Skeletal muscle tissue (tissue), 4 donors: ENCODE measurements around the gene RHOV. TPM values are rescaled to one million over a fixed set of nuclear protein-coding genes. Genes with fewer than 3 reads are reported as not detected.
A peak's percentile ranks its signal among the peaks of the same experiment; 100 is the strongest.

Source experiments
- H3K27ac ChIP-seq: one replicate; pipeline ENCODE4 v1.7.0; 2013; ENCODE audit warnings: mild to moderate bottlenecking, low read depth, low read length, inconsistent platforms
- H3K27me3 ChIP-seq, 3 donors: one replicate each; pipeline ENCODE4 v1.7.0; 2013; ENCODE audit warnings: low read length in 3 of 3; ENCODE audit not compliant: control insufficient read depth in 3 of 3, insufficient read depth in 3 of 3
- H3K36me3 ChIP-seq, 3 donors: one replicate each; pipeline ENCODE4 v1.7.0; 2013; ENCODE audit warnings: low read length in 3 of 3; ENCODE audit not compliant: control insufficient read depth in 3 of 3, insufficient read depth in 3 of 3
- H3K4me1 ChIP-seq, 3 donors: one replicate each; pipeline ENCODE4 v1.7.0; 2013; ENCODE audit warnings: low read length in 3 of 3, mild to moderate bottlenecking in 3 of 3; ENCODE audit not compliant: control insufficient read depth in 3 of 3, insufficient read depth in 3 of 3
- H3K4me3 ChIP-seq, 3 donors: one replicate each; pipeline ENCODE4 v1.7.0; 2013; ENCODE audit warnings: low read length in 3 of 3
- H3K9ac ChIP-seq, 3 donors: one replicate each; pipeline ENCODE4 v1.7.0; 2013; ENCODE audit warnings: low read length in 3 of 3, mild to moderate bottlenecking in 3 of 3, moderate library complexity in 2 of 3, low read depth in 1 of 3
- H3K9me3 ChIP-seq, 3 donors: one replicate each; pipeline ENCODE4 v1.7.0; 2013; ENCODE audit warnings: low read length in 3 of 3; ENCODE audit not compliant: control insufficient read depth in 3 of 3
- total RNA-seq: library from RNA; depleted of rRNA; stranded (reverse); fragments of >200 nt; gene quantifications from one replicate; pipeline ENCODE4 v1.2.3, GENCODE V29; 2014
- donor health status: Osteomylitis.

RHOV gene
- total RNA-seq, 1 donor from 2014 or later = 1.0 TPM

DNA sequence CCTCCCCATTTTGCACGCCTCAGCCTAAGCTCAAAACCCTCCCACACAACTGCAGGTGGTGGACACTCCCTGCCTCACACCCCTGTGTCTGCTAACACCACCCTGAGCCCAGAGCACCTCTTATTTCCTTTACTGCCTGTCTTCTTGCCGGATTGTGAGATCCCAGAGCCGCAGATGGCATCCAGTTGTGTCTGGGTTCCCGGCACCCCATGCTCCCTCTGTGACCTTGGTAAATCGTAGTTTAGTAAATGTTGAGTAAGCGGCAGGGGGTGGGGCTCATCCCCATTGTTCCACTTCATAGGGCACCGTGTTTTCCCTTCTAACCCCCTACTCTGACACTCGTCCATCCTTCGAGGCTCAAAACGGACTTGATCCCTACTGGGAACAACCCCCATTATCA is 15.3 kb downstream of the RHOV start:
- peaks cover 0 to 7% (median 5%) of the 10 kb centered on the region in 3 donors for H3K4me1 ChIP-seq
- H3K36me3 ChIP-seq = no peaks in the 10 kb centered on the region

DNA sequence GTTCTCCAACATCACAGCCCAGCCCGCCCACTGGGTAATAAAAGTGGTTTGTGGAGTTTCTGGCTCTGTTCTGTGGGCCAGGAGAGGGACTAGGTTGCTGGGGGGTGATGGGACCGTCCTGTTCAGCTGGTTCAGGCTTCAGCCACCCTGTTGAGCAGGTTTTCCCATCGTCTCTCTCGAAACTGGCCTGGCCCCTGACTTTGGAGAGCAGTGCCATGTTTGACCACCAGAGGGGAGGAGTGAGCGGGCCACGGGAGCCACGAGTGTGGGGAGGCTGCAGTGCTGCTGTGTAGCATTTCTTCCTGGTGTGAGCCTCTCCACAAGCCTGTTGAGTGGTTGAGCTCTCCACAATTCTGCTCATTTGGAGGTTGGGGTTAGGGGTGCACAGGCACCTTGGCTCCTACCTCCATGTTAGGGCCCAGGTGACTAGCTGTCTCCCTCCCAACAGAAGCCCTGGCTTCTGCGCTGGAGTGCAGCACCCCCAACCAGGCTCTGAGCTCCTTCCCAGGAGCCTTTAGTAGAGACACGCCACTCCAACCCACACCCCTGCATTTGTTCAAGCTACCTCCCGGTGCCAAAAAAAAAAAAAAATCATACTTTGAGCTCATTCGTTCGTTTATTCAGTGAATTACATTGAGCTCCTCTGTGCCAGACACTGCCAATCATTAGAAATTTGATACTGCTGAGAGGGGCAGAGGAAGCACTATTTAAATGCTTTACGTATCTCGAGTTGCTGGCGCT is 16.3 kb downstream of the RHOV start:
- Histone ChIP-seq H3K4me1 (peaks cover 0 to 7% (median 5%) of the 10 kb centered on the region in 3 donors), H3K9ac (peak overlapping the region in 1 of 3 donors; percentile 33), H3K27ac (no peak overlapping the region), H3K27me3 (peaks cover 11 to 15% (median 14%) of the 10 kb centered on the region in 3 donors), H3K4me3 (no peak overlapping the region), H3K36me3 (no peaks in the 10 kb centered on the region), H3K9me3 (no peaks in the 10 kb centered on the region)

More for the DNA sequence above, 15.3 kb downstream of the RHOV start:
- H3K27me3 ChIP-seq = peaks cover 14 to 19% (median 16%) of the 10 kb centered on the region in 3 donors
- no peak overlapping the region for H3K27ac ChIP-seq
- H3K4me3 ChIP-seq = no peak overlapping the region
- no peaks in the 10 kb centered on the region for H3K9me3 ChIP-seq
- no peak overlapping the region for H3K9ac ChIP-seq

DNA sequence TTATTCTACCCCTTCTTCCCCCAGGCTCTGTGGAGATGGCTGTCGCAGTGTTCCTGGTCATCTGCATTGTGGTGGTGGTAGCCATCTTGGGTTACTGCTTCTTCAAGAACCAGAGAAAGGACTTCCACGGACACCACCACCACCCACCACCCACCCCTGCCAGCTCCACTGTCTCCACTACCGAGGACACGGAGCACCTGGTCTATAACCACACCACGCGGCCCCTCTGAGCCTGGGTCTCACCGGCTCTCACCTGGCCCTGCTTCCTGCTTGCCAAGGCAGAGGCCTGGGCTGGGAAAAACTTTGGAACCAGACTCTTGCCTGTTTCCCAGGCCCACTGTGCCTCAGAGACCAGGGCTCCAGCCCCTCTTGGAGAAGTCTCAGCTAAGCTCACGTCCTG is 17.3 kb downstream of the RHOV start:
- Histone ChIP-seq H3K4me3 (no peak overlapping the region), H3K9me3 (no peaks in the 10 kb centered on the region), H3K27me3 (peaks cover 11 to 15% (median 12%) of the 10 kb centered on the region in 3 donors), H3K9ac (no peak overlapping the region), H3K36me3 (no peaks in the 10 kb centered on the region), H3K27ac (no peak overlapping the region), H3K4me1 (peaks cover 0 to 7% (median 5%) of the 10 kb centered on the region in 3 donors)

DNA sequence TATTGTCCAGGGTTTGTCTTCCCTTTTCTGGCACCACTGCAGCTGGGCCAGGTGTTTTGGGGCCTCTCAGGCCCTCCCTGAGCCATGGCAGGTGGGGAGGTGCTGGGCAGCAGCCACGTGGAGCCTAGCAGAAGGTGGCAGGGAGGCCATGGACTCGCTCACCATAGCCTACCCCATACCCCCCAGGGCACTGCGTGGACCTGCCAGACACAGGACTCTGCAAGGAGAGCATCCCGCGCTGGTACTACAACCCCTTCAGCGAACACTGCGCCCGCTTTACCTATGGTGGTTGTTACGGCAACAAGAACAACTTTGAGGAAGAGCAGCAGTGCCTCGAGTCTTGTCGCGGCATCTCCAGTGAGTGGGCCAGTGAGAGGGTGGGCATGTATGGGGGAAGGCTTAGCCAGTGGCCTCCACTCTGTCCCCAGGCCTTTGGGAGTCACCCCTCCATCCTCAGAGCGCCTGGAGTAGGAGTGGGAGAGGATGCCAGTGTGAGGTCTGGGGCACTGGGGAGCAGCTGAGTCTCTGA is 18.3 kb downstream of the RHOV start:
- peaks cover 0 to 7% (median 5%) of the 10 kb centered on the region in 3 donors for H3K4me1 ChIP-seq
- no peaks in the 10 kb centered on the region for H3K9me3 ChIP-seq
- H3K27me3 ChIP-seq = peaks cover 10 to 15% (median 11%) of the 10 kb centered on the region in 3 donors
- no peak overlapping the region for H3K4me3 ChIP-seq
- H3K9ac ChIP-seq = no peak overlapping the region
- no peak overlapping the region for H3K27ac ChIP-seq
- no peaks in the 10 kb centered on the region for H3K36me3 ChIP-seq

DNA sequence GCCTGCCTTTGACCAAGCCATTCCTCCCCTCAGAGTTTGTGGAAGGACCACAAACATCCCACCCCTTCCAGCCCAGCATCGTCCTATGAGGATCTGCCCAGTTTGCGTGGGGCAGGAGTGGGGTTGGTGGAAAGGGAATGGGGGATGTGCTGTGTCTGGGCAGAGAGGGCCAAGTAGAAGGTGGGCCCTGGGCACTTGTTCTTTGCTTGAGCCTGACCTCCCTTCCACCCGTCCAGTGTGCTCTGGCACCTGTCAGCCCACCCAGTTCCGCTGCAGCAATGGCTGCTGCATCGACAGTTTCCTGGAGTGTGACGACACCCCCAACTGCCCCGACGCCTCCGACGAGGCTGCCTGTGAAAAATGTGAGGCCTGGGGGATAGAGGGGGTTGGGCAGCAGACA is 19.9 kb downstream of the RHOV start:
- no peak overlapping the region for H3K9ac ChIP-seq
- H3K27ac ChIP-seq = no peak overlapping the region
- no peaks in the 10 kb centered on the region for H3K36me3 ChIP-seq

DNA sequence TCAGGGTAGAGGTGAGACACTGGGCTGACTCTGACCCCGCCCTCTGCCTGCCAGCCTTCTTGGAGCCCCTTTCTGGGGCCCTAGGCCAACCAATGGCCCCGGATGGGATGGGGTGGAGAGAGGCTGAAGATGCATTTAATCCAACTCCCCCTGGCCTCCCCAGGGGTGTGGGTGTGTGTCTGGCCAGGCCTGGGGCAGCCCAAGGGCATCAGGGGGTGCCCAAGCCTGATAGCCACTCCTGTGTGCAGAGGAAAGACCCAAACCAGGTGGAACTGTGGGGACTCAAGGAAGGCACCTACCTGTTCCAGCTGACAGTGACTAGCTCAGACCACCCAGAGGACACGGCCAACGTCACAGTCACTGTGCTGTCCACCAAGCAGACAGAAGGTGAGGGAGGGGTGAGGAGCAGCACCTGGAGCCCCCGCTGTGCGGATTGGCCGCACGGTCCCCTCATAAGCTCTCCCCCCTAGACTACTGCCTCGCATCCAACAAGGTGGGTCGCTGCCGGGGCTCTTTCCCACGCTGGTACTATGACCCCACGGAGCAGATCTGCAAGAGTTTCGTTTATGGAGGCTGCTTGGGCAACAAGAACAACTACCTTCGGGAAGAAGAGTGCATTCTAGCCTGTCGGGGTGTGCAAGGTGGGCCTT is 20.7 kb downstream of the RHOV start:
- Histone ChIP-seq H3K9me3 (no peaks in the 10 kb centered on the region), H3K27me3 (peaks cover 0 to 6% (median 3%) of the 10 kb centered on the region in 3 donors), H3K36me3 (no peaks in the 10 kb centered on the region), H3K9ac (no peak overlapping the region), H3K27ac (no peak overlapping the region), H3K4me1 (peaks cover 0 to 7% (median 5%) of the 10 kb centered on the region in 3 donors), H3K4me3 (no peak overlapping the region)

More for the DNA sequence above, 19.9 kb downstream of the RHOV start:
- no peak overlapping the region for H3K4me3 ChIP-seq
- peaks cover 6 to 11% (median 10%) of the 10 kb centered on the region in 3 donors for H3K27me3 ChIP-seq
- no peaks in the 10 kb centered on the region for H3K9me3 ChIP-seq
- H3K4me1 ChIP-seq = peaks cover 0 to 7% (median 5%) of the 10 kb centered on the region in 3 donors

DNA sequence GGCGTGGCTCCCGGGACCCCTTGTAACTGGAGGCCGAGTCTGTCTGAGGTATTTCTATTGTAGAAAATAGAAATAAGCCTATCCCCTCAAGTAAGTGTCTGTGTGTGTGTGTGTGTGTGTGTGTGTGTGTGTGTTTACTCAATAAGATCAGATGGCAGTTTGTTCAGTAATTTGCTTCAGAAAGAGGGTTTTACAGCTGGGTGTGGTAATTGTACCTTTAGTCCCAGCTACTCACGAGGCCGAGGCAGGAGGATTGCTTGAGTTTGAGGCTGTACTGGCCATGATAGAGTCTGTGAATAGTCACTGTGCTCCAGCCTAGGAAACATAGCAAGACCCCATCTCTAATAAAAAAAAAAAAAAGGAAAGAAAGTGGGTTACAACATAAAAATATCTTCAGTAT is 21.5 kb downstream of the RHOV start:
- Histone ChIP-seq H3K27ac (no peak overlapping the region), H3K9me3 (no peaks in the 10 kb centered on the region), H3K27me3 (peaks cover 0 to 6% (median 3%) of the 10 kb centered on the region in 3 donors), H3K4me1 (peaks cover 0 to 1% (median 0%) of the 10 kb centered on the region in 3 donors), H3K4me3 (no peak overlapping the region), H3K9ac (no peak overlapping the region), H3K36me3 (no peaks in the 10 kb centered on the region)

DNA sequence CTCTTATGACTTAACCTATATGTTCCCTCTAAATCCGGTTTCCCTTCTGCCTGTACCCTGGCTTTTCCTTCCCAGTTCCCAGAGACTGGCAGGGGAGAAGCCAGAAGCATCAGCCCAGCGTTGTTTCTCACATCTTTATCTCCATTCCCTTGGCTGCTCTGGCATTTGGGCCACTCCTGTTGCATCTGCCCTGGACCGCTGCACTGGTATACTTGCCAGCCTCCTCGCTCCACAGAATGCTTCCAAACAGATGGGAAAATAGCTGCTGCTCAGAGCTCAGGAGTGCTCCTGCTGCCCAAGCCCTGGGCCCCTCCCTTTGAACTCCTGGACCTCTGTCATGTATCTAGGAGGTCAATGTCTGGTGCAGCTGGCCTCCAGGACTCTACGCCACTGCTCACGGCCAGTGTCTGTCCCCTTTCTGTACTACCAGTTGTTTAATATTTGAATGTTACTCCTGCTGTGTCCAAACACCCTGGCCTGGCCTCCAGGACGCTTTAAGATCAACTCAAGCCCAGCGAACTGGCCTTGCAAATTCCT is 23.4 kb downstream of the RHOV start:
- H3K9ac ChIP-seq = no peak overlapping the region
- H3K36me3 ChIP-seq = no peaks in the 10 kb centered on the region
- H3K27me3 ChIP-seq = peaks cover 6 to 17% (median 10%) of the 10 kb centered on the region in 3 donors
- no peaks in the 10 kb centered on the region for H3K9me3 ChIP-seq
- H3K27ac ChIP-seq = no peak overlapping the region
- peaks cover 0 to 2% (median 0%) of the 10 kb centered on the region in 3 donors for H3K4me1 ChIP-seq
- no peak overlapping the region for H3K4me3 ChIP-seq

DNA sequence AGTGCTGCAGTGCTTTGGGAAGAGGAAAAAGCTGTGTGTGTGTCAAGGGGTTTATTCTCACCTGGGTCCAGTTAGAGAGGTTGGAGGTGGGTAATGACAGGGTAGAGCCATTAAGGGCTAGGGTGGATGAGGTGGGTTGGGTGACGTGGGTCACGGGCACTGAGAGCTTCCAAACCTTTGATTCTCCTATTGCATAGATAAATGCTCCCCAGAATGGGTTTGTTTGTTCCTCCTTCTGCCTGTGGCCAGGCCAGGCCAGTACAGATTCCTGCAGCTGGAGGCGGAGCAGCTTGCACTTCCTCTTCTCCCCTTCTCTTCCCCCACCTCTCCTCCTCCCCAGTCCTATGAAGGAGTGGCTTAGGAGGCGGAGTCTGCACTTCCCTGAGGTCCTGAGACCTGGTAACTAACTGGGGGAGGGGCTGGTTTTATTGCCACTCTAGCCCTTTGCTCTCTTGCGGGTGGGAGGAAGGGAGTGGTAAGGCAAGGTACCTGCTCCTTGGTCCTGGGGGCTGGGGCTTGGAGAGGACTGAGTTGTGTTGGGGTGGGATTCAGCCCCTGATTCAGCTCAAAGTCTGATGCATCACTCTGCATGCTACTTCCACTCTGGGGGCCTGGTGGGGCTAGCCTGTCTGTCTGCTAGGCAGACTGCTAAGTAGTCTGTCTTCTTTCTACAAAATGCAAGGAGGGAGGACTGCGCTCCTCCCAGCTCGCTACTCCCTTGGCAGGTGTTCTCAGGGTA is 26.6 kb downstream of the RHOV start:
- H3K27me3 ChIP-seq = peaks cover 30 to 37% (median 33%) of the 10 kb centered on the region in 3 donors
- H3K4me3 ChIP-seq = no peak overlapping the region
- no peak overlapping the region for H3K27ac ChIP-seq

More for the DNA sequence above, 26.6 kb downstream of the RHOV start:
- Histone ChIP-seq H3K4me1 (peaks cover 8 to 12% (median 10%) of the 10 kb centered on the region in 3 donors), H3K36me3 (no peaks in the 10 kb centered on the region), H3K9me3 (no peaks in the 10 kb centered on the region), H3K9ac (no peak overlapping the region)
